ENCODE measurements around the gene PARD3B. TPM values are rescaled to one million over a fixed set of nuclear protein-coding genes. Genes with fewer than 3 reads are reported as not detected.

PARD3B gene
- total RNA-seq, 1 experiment from 2014 or later, result 6.4 TPM

DNA sequence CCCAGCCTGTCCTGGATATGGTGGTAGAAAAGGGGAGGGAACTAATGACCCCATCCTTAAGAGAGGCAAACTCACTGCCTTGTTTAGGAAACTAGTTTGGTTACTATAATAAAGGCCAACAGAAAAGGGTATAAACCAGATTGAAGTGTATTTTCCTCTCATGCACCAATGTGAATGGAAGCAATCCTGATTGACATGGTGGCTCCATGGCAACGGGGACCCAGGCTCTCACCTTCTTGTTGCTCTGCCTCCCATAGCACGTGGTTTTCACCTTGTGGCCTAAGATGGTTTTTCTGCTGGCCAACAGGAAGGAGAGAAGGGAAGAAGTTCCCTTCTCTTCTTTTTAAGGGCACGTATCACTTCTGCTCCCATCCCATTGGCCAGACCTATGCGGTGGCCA lies 1069.7 kb downstream of the PARD3B start:
- H3K9me3 Mint-ChIP-seq, result peaks cover 0 to 7% of the 10 kb centered on the region in 2 experiments; a peak in 1 of 5 replicates
- Histone ChIP-seq H2AFZ (ENCODE audit: low read length) (no peak overlapping the region), H3T11ph (ENCODE audit: low read length) (no peak overlapping the region), H3K27me3 (ENCODE audit: insufficient read depth, low read length) (no peaks in the 10 kb centered on the region), H3K4me1 (ENCODE audit: insufficient read depth, low read length) (no peaks in the 10 kb centered on the region; the same call in 1 of the 2 replicates), H3K56ac (ENCODE audit: insufficient read length, low read depth, low read length) (no peak overlapping the region), H4K20me1 (ENCODE audit: control insufficient read depth, insufficient read depth, insufficient read length) (no peaks in the 10 kb centered on the region), H3K79me2 (ENCODE audit: insufficient read depth, low read length) (no peaks in the 10 kb centered on the region), H3K79me1 (ENCODE audit: insufficient read depth, low read depth, low read length, poor library complexity, severe bottlenecking) (no peaks in the 10 kb centered on the region), H3K9me3 (ENCODE audit: control insufficient read depth, low read depth, low read length) (no peaks in the 10 kb centered on the region), H2BK20ac (ENCODE audit: low read depth, low read length, poor library complexity, severe bottlenecking) (no peak overlapping the region), H3K4me2 (ENCODE audit: insufficient read depth, insufficient read length, low read length) (no peak overlapping the region), H3K4ac (ENCODE audit: low read depth, low read length) (no peak overlapping the region), H2BK120ac (ENCODE audit: low read depth, low read length, poor library complexity, severe bottlenecking) (no peak overlapping the region), H3K18ac (ENCODE audit: insufficient read length, low read depth, low read length) (no peak overlapping the region), H2BK15ac (ENCODE audit: low read depth, low read length) (no peak overlapping the region), H2BK12ac (ENCODE audit: insufficient read length, low read depth, low read length) (no peak overlapping the region), H3K9ac (ENCODE audit: extremely low read depth, insufficient read length, low read length) (no peak overlapping the region), H3K14ac (ENCODE audit: insufficient read depth, low read length) (no peak overlapping the region), H2BK5ac (ENCODE audit: insufficient read length, low read length) (no peak overlapping the region), H4K91ac (ENCODE audit: insufficient read length, low read depth, low read length) (no peak overlapping the region), H4K8ac (replicated peaks; ENCODE audit: insufficient read length, low read depth, low read length) (no peak overlapping the region), H3K27ac (ENCODE audit: insufficient read length, low read depth, low read length) (no peak overlapping the region), H3K23ac (ENCODE audit: insufficient read length, low read depth, low read length) (no peak overlapping the region), H4K5ac (ENCODE audit: insufficient read length, low read depth, low read length) (no peak overlapping the region), H3K23me2 (ENCODE audit: insufficient read length, low read depth, low read length, poor library complexity, severe bottlenecking) (no peaks in the 10 kb centered on the region), H2AK5ac (ENCODE audit: insufficient read length, low read length) (no peak overlapping the region)
- peaks cover 13 to 14% of the 10 kb centered on the region in 2 experiments for H3K4me1 Mint-ChIP-seq
- WGBS (ENCODE audit: extremely low coverage, insufficient read length, low lambda C conversion rate), result no CpG with 5 or more reads among the region's 4 CpGs
- no peak overlapping the region for H3K27ac Mint-ChIP-seq
- no peaks in the 10 kb centered on the region for H3K27me3 Mint-ChIP-seq (ENCODE audit: low read depth)
- DNase-seq, result no peak
- no peak overlapping the region for H3K4me3 Mint-ChIP-seq
- peaks cover 0 to 4% (median 3%) of the 10 kb centered on the region in 3 experiments; a peak in 2 of 7 replicates for H3K36me3 Mint-ChIP-seq (ENCODE audit: insufficient read depth in 1 of 3, low read depth in 3 of 3)
- no peak for TF ChIP-seq CTCF (conservative IDR thresholded peaks at IDR 0.05)

All from H9 (cell line).